Activated T-cell treated with anti-CD3 and anti-CD28 coated beads, Interleukin-2, amount 50 U/mL, for 24 hours (primary cell): ENCODE measurements around the gene ARHGAP32.

ENCODE experiments used
- DNase-seq: peaks from one replicate; pipeline ENCODE4 v3.0.0-alpha.2; 2020
- H3K27ac Mint-ChIP-seq: 2 replicates; pipeline ENCODE4 v1.8.0; 2020; ENCODE audit warnings: mild to moderate bottlenecking, mixed read lengths
- H3K27me3 Mint-ChIP-seq: 2 replicates; pipeline ENCODE4 v1.8.0; 2020; ENCODE audit warnings: mixed read lengths
- H3K36me3 Mint-ChIP-seq: 2 replicates; pipeline ENCODE4 v1.8.0; 2020; ENCODE audit warnings: low read depth, mixed read lengths
- H3K4me1 Mint-ChIP-seq: 2 replicates; pipeline ENCODE4 v1.8.0; 2020; ENCODE audit warnings: low read depth, mixed read lengths
- H3K4me3 Mint-ChIP-seq: 2 replicates; pipeline ENCODE4 v1.8.0; 2020; ENCODE audit warnings: mild to moderate bottlenecking, moderate library complexity, mixed read lengths
- H3K9me3 Mint-ChIP-seq: 2 replicates; pipeline ENCODE4 v1.8.0; 2020; ENCODE audit warnings: mixed read lengths

ARHGAP32 gene

GRCh38 chr11:128953151-128953550 lies 239.0 kb downstream of the ARHGAP32 start:
- no peak overlapping the region for H3K27ac Mint-ChIP-seq
- no peak for DNase-seq
- H3K27me3 Mint-ChIP-seq = peaks cover 11% of the 10 kb centered on the region
- no peaks in the 10 kb centered on the region for H3K9me3 Mint-ChIP-seq
- no peaks in the 10 kb centered on the region for H3K36me3 Mint-ChIP-seq
- H3K4me1 Mint-ChIP-seq = peaks cover 2% of the 10 kb centered on the region
- no peak overlapping the region for H3K4me3 Mint-ChIP-seq

- Mint-ChIP-seq H3K36me3 (no peaks in the 10 kb centered on the region), H3K4me3 (no peak overlapping the region), H3K27me3 (peaks cover 3% of the 10 kb centered on the region), H3K9me3 (no peaks in the 10 kb centered on the region), H3K27ac (no peak overlapping the region), H3K4me1 (no peaks in the 10 kb centered on the region)
- DNase-seq = no peak
Measured at GRCh38 chr11:128949791-128950454, 242.2 kb downstream of the ARHGAP32 start.

DNA sequence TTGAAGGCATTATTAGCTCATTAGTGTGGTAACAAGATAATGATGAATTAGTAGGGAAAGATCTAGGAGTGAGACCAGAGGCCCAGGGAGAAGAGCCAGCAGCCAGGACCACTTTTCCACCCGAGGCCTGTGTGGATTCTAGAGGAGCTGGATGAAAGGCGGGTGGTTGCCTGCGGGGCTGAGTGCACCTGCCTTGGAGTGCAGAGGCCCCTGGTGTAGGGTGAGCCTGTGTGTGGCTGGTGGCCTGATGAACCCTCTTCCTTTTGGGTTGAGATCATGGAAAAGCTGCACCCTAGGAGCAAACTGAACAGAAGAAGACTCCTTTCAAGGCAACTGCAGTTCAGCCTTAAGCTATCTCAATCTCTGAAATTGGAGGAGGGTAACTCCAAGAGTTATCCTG lies 243.5 kb downstream of the ARHGAP32 start:
- Mint-ChIP-seq H3K27me3 (no peaks in the 10 kb centered on the region), H3K27ac (no peak overlapping the region)

GRCh38 chr11:128947773-128948172 lies 244.4 kb downstream of the ARHGAP32 start:
- Mint-ChIP-seq H3K4me3 (no peak overlapping the region), H3K36me3 (no peaks in the 10 kb centered on the region), H3K9me3 (no peaks in the 10 kb centered on the region), H3K4me1 (no peaks in the 10 kb centered on the region), H3K27me3 (no peaks in the 10 kb centered on the region), H3K27ac (no peak overlapping the region)
- no peak for DNase-seq

More for the DNA sequence above, 243.5 kb downstream of the ARHGAP32 start:
- Mint-ChIP-seq H3K4me1 (no peaks in the 10 kb centered on the region), H3K36me3 (no peaks in the 10 kb centered on the region), H3K4me3 (no peak overlapping the region), H3K9me3 (no peaks in the 10 kb centered on the region)
- no peak for DNase-seq

DNA sequence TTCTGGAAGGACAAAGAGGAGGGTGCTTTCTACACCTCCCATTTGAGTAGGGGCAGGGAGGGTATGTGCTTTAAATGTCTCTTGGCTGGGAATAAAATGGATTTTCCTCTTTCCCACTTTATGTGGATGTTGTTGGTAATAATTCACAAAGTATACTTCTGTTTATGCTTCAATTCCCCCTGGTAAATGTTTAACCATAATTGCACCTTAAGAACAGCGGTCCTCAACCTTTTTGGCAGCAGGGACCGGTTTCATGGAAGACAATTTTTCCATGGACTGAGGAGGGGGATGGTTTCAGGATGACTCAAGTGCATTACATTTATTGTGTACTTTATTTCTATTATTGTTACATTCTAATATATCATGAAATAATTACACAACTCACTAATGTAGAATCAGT lies 245.5 kb downstream of the ARHGAP32 start:
- H3K9me3 Mint-ChIP-seq = no peaks in the 10 kb centered on the region
- H3K36me3 Mint-ChIP-seq = no peaks in the 10 kb centered on the region
- H3K27ac Mint-ChIP-seq = no peak overlapping the region
- no peaks in the 10 kb centered on the region for H3K27me3 Mint-ChIP-seq
- no peaks in the 10 kb centered on the region for H3K4me1 Mint-ChIP-seq
- no peak for DNase-seq
- H3K4me3 Mint-ChIP-seq = no peak overlapping the region

GRCh38 chr11:128943428-128943976 lies 248.6 kb downstream of the ARHGAP32 start:
- H3K27me3 Mint-ChIP-seq = no peaks in the 10 kb centered on the region
- H3K27ac Mint-ChIP-seq = no peak overlapping the region
- H3K4me3 Mint-ChIP-seq = no peak overlapping the region
- no peaks in the 10 kb centered on the region for H3K9me3 Mint-ChIP-seq
- H3K4me1 Mint-ChIP-seq = no peaks in the 10 kb centered on the region
- no peaks in the 10 kb centered on the region for H3K36me3 Mint-ChIP-seq
- no peak for DNase-seq

DNA sequence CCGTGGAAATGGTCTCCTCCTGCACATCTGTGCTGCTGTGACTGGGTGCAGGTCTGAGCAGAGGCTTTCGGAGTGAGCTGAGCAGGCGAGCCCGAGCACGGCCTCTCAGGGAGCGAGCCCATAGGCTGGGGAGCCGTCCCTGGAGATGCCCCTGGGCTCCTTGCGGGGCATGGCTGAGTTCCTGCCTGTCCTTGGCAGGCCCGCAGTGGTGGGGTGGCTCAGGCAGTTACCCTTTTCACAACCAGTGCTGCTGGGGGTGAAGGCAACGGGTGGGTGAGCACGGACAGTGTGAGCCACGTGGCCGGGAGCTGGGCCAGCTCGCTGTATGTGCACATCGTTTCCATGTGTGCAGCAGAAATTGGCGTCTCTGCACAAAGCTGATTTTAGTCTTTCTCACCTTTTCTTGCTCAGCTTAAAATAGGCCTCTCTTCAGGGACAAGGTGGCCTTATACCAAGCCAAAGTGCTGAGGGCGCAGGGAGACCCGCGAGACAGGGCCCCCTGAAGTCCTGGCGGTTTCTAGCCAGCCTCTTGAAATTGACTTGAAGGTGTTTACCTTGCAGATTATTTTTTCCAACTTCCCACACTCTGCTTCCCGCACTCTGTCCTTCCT lies 249.2 kb downstream of the ARHGAP32 start, which contains the start of gene TP53AIP1:
Gene TP53AIP1 (minus strand): TSS at position 55 of the 611 bp plus-strand sequence. CDS start 5,053 bp downstream, outside the sequence.
- H3K36me3 Mint-ChIP-seq = no peaks in the 10 kb centered on the region
- no peaks in the 10 kb centered on the region for H3K4me1 Mint-ChIP-seq
- no peak for DNase-seq
- no peak within 1 kb of the TSS for H3K4me3 Mint-ChIP-seq
- no peaks in the 10 kb centered on the region for H3K27me3 Mint-ChIP-seq
- H3K9me3 Mint-ChIP-seq = no peaks in the 10 kb centered on the region
- no peak within 1 kb of the TSS for H3K27ac Mint-ChIP-seq

- Mint-ChIP-seq H3K27ac (no peak overlapping the region), H3K27me3 (no peaks in the 10 kb centered on the region), H3K4me1 (no peaks in the 10 kb centered on the region), H3K9me3 (no peaks in the 10 kb centered on the region), H3K36me3 (no peaks in the 10 kb centered on the region), H3K4me3 (no peak overlapping the region)
- no peak for DNase-seq
Measured at GRCh38 chr11:128942272-128942612, 249.9 kb downstream of the ARHGAP32 start.

GRCh38 chr11:128941573-128942271 lies 250.4 kb downstream of the ARHGAP32 start:
- no peaks in the 10 kb centered on the region for H3K27me3 Mint-ChIP-seq
- no peaks in the 10 kb centered on the region for H3K9me3 Mint-ChIP-seq
- H3K4me1 Mint-ChIP-seq = no peaks in the 10 kb centered on the region
- H3K36me3 Mint-ChIP-seq = no peaks in the 10 kb centered on the region
- no peak overlapping the region for H3K27ac Mint-ChIP-seq
- DNase-seq = no peak
- H3K4me3 Mint-ChIP-seq = no peak overlapping the region

DNA sequence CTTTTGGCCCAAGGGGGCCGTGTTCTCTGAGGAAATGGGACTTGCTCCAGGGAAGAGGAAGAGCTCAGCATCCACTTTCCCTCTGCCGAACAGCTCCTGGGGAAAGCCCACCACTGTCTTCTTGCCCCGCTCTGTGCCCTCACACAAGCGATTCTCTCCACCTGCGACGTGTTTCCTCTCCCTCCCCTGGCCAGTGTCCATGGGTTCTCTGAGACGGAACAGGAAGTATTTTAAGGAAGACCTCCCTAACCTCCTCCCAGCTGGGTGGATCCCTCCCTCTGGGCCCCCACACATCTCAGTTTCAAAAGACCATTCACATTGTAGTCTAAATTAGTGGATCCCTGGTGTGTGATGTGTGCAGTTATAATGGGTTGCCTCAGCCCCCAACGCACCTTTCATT lies 251.0 kb downstream of the ARHGAP32 start:
- no peak overlapping the region for H3K27ac Mint-ChIP-seq
- H3K4me1 Mint-ChIP-seq = no peaks in the 10 kb centered on the region

DNA sequence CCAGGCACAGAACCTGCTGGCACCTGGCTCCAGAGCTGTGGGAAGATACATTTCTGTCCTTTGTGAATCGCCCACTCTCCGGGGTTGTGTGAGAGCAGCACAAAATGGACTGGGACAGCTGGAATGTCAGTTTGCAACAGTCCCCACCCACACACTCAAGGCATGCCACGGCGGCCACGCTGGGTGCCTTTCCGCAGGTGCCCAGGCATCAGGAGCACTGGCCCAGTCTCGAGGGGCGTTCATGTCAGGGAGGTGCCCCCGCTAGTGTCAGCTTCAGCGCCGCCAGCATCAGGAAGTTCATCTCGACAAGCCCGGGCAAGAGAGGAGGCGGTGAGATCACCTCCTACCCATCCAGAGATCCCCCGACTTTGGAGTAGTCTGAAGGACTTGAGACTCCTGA lies 251.5 kb downstream of the ARHGAP32 start:
- Mint-ChIP-seq H3K27me3 (no peaks in the 10 kb centered on the region), H3K27ac (no peak overlapping the region), H3K4me3 (no peak overlapping the region), H3K9me3 (no peaks in the 10 kb centered on the region), H3K4me1 (no peaks in the 10 kb centered on the region), H3K36me3 (no peaks in the 10 kb centered on the region)
- no peak for DNase-seq

More for the DNA sequence above, 251.0 kb downstream of the ARHGAP32 start:
- Mint-ChIP-seq H3K27me3 (no peaks in the 10 kb centered on the region), H3K4me3 (no peak overlapping the region), H3K9me3 (no peaks in the 10 kb centered on the region), H3K36me3 (no peaks in the 10 kb centered on the region)
- no peak for DNase-seq

DNA sequence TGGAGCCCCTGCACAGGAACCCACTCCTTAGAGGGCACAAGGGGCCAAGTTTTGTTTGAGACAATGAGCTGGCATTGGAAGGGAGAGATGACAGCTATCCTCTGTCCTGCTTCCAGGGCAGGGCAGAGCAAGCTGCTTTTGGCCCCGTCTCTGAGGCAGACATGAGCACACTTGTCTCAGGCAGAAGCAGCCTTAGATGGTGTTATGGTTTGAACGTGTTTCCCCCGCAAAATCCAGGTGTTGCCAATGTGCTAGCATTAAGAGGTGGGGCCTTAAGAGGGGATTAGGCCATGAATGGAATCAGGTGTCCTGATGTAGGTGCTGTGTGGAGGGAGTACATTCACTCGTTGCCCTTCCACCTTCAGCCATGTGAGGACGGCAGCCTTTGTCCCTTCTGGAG lies 252.0 kb downstream of the ARHGAP32 start:
- no peak for DNase-seq
- no peak overlapping the region for H3K4me3 Mint-ChIP-seq
- no peak overlapping the region for H3K27ac Mint-ChIP-seq
- no peaks in the 10 kb centered on the region for H3K36me3 Mint-ChIP-seq
- H3K9me3 Mint-ChIP-seq = no peaks in the 10 kb centered on the region
- H3K27me3 Mint-ChIP-seq = no peaks in the 10 kb centered on the region
- no peaks in the 10 kb centered on the region for H3K4me1 Mint-ChIP-seq

DNA sequence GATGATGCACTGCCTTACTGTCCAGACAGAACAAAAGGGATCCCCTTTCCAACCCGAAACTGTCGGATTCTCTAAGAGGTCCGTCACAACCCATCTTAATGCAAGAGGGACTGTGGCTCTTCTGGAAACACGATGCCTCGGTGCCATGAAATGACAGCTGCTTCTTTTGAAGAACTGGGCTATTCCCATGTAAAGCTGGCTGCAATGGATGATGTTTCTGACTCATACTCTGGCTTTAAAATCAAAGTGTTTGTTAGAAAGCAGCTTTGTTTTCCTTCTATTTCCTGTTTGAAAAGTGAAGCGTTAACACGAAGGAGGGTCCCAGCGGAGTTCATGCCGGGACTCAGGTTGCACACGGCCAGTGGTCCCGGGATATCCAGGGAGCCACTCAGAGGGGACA lies 252.5 kb downstream of the ARHGAP32 start:
- no peak for DNase-seq
- Mint-ChIP-seq H3K4me1 (no peaks in the 10 kb centered on the region), H3K27ac (no peak overlapping the region), H3K27me3 (no peaks in the 10 kb centered on the region), H3K36me3 (no peaks in the 10 kb centered on the region), H3K9me3 (no peaks in the 10 kb centered on the region), H3K4me3 (no peak overlapping the region)

- no peaks in the 10 kb centered on the region for H3K27me3 Mint-ChIP-seq
- no peaks in the 10 kb centered on the region for H3K4me1 Mint-ChIP-seq
- no peak overlapping the region for H3K4me3 Mint-ChIP-seq
- DNase-seq = no peak
- no peaks in the 10 kb centered on the region for H3K36me3 Mint-ChIP-seq
- H3K9me3 Mint-ChIP-seq = no peaks in the 10 kb centered on the region
- H3K27ac Mint-ChIP-seq = no peak overlapping the region
Measured at GRCh38 chr11:128938156-128938885, 253.8 kb downstream of the ARHGAP32 start.
